Neuron (in vitro differentiated cells): ENCODE data around the gene RNF181.

Experiments used
- H2AFZ ChIP-seq: one replicate; pipeline ENCODE4 v1.6.1; 2013; ENCODE audit warnings: low read depth, mild to moderate bottlenecking, inconsistent platforms, low read length, moderate library complexity
- H3K27me3 ChIP-seq: one replicate; pipeline ENCODE4 v1.6.1; 2013; ENCODE audit warnings: low read length; ENCODE audit not compliant: insufficient read depth
- H3K36me3 ChIP-seq: one replicate; pipeline ENCODE4 v1.6.1; 2013; ENCODE audit warnings: low read length; ENCODE audit not compliant: insufficient read depth
- H3K4me1 ChIP-seq: one replicate; pipeline ENCODE4 v1.6.1; 2013; ENCODE audit warnings: low read length; ENCODE audit not compliant: insufficient read depth
- H3K4me3 ChIP-seq: 2 replicates; pipeline ENCODE4 v1.5.1; 2013; ENCODE audit warnings: mild to moderate bottlenecking, low read length, moderate library complexity
- H3K9me3 ChIP-seq: one replicate; pipeline ENCODE4 v1.6.1; 2013; ENCODE audit warnings: low read length

The RNF181 gene

GRCh38 chr2:85595301-85596025 is at the start of gene RNF181:
Gene RNF181, plus strand, starts transcription at chr2:85595745. Its CDS starts 19 bp downstream, at chr2:85595764.
- Histone ChIP-seq H3K4me1 (peaks cover 16% of the 10 kb centered on the region), H3K4me3 (peak within 1 kb of the TSS; percentile 81), H3K36me3 (peaks cover 13% of the 10 kb centered on the region), H2AFZ (peak within 1 kb of the TSS; percentile 42), H3K27me3 (no peaks in the 10 kb centered on the region), H3K9me3 (no peaks in the 10 kb centered on the region)

GRCh38 chr2:85545780-85546240 is 49.7 kb upstream of the RNF181 start:
- Histone ChIP-seq H3K36me3 (peaks cover 81% of the 10 kb centered on the region), H3K4me1 (peaks cover 15% of the 10 kb centered on the region), H3K27me3 (no peaks in the 10 kb centered on the region), H3K4me3 (no peak overlapping the region), H3K9me3 (no peaks in the 10 kb centered on the region), H2AFZ (no peak overlapping the region)

- Histone ChIP-seq H3K27me3 (no peaks in the 10 kb centered on the region), H3K4me1 (peaks cover under 1% of the 10 kb centered on the region), H3K4me3 (no peak overlapping the region), H2AFZ (no peak overlapping the region), H3K9me3 (no peaks in the 10 kb centered on the region), H3K36me3 (peaks cover 79% of the 10 kb centered on the region)
Measured at GRCh38 chr2:85547089-85547858, 48.3 kb upstream of the RNF181 start.

GRCh38 chr2:85547859-85548607 is 47.5 kb upstream of the RNF181 start:
- H3K4me3 ChIP-seq, result no peak overlapping the region
- H3K27me3 ChIP-seq, result no peaks in the 10 kb centered on the region
- no peaks in the 10 kb centered on the region for H3K4me1 ChIP-seq
- H3K36me3 ChIP-seq, result peaks cover 79% of the 10 kb centered on the region
- no peak overlapping the region for H2AFZ ChIP-seq
- H3K9me3 ChIP-seq, result no peaks in the 10 kb centered on the region

GRCh38 chr2:85548608-85548900 is 47.0 kb upstream of the RNF181 start:
- Histone ChIP-seq H3K4me1 (no peaks in the 10 kb centered on the region), H3K9me3 (no peaks in the 10 kb centered on the region), H3K27me3 (no peaks in the 10 kb centered on the region), H3K36me3 (peaks cover 77% of the 10 kb centered on the region), H2AFZ (no peak overlapping the region), H3K4me3 (no peak overlapping the region)

- no peak overlapping the region for H3K4me3 ChIP-seq
- H2AFZ ChIP-seq, result no peak overlapping the region
- no peaks in the 10 kb centered on the region for H3K4me1 ChIP-seq
- no peaks in the 10 kb centered on the region for H3K9me3 ChIP-seq
- peaks cover 77% of the 10 kb centered on the region for H3K36me3 ChIP-seq
- no peaks in the 10 kb centered on the region for H3K27me3 ChIP-seq
Measured at GRCh38 chr2:85549095-85549494, 46.5 kb upstream of the RNF181 start.

- H2AFZ ChIP-seq, result no peak overlapping the region
- H3K4me1 ChIP-seq, result no peaks in the 10 kb centered on the region
- no peaks in the 10 kb centered on the region for H3K9me3 ChIP-seq
- no peak overlapping the region for H3K4me3 ChIP-seq
- no peaks in the 10 kb centered on the region for H3K27me3 ChIP-seq
- H3K36me3 ChIP-seq, result peaks cover 76% of the 10 kb centered on the region
Measured at GRCh38 chr2:85549826-85550225, 45.7 kb upstream of the RNF181 start.

GRCh38 chr2:85550486-85550885 is 45.1 kb upstream of the RNF181 start:
- no peaks in the 10 kb centered on the region for H3K9me3 ChIP-seq
- no peak overlapping the region for H3K4me3 ChIP-seq
- H2AFZ ChIP-seq, result no peak overlapping the region
- H3K27me3 ChIP-seq, result no peaks in the 10 kb centered on the region
- H3K4me1 ChIP-seq, result no peaks in the 10 kb centered on the region
- H3K36me3 ChIP-seq, result peaks cover 76% of the 10 kb centered on the region

GRCh38 chr2:85551698-85552678 is 43.6 kb upstream of the RNF181 start:
- H2AFZ ChIP-seq, result no peak overlapping the region
- no peaks in the 10 kb centered on the region for H3K4me1 ChIP-seq
- H3K9me3 ChIP-seq, result no peaks in the 10 kb centered on the region
- no peaks in the 10 kb centered on the region for H3K27me3 ChIP-seq
- H3K4me3 ChIP-seq, result no peak overlapping the region
- peaks cover 72% of the 10 kb centered on the region for H3K36me3 ChIP-seq

- no peaks in the 10 kb centered on the region for H3K9me3 ChIP-seq
- peaks cover 63% of the 10 kb centered on the region for H3K36me3 ChIP-seq
- no peaks in the 10 kb centered on the region for H3K27me3 ChIP-seq
- no peak overlapping the region for H3K4me3 ChIP-seq
- no peaks in the 10 kb centered on the region for H3K4me1 ChIP-seq
- no peak overlapping the region for H2AFZ ChIP-seq
Measured at GRCh38 chr2:85553184-85553583, 42.4 kb upstream of the RNF181 start.

- peaks cover 60% of the 10 kb centered on the region for H3K36me3 ChIP-seq
- no peaks in the 10 kb centered on the region for H3K9me3 ChIP-seq
- H3K4me1 ChIP-seq, result no peaks in the 10 kb centered on the region
- H3K27me3 ChIP-seq, result no peaks in the 10 kb centered on the region
- no peak overlapping the region for H2AFZ ChIP-seq
- H3K4me3 ChIP-seq, result no peak overlapping the region
Measured at GRCh38 chr2:85554980-85555612, 40.4 kb upstream of the RNF181 start.

- Histone ChIP-seq H3K4me1 (peaks cover 9% of the 10 kb centered on the region), H3K9me3 (no peaks in the 10 kb centered on the region), H2AFZ (no peak overlapping the region), H3K4me3 (no peak overlapping the region), H3K27me3 (no peaks in the 10 kb centered on the region), H3K36me3 (peaks cover 42% of the 10 kb centered on the region)
Measured at GRCh38 chr2:85557130-85557529, 38.4 kb upstream of the RNF181 start.
